ENCODE measurements around the gene IFI27L1.

The IFI27L1 gene

GRCh38 chr14:94129758-94130414, 48.8 kb downstream of the IFI27L1 start:
- WGBS, 2 experiments, result 2 to 3% methylated on average over 10 to 12 of the region's 12 CpGs
- no peaks in the 10 kb centered on the region for H3K36me3 ChIP-seq (ENCODE audit: control insufficient read depth, insufficient read depth, low read length)
- peak overlapping the region; percentile 53 for H3K27ac ChIP-seq (ENCODE audit: insufficient read depth, low read depth, low read length, poor library complexity, severe bottlenecking)
- no peaks in the 10 kb centered on the region for H3K27me3 ChIP-seq (ENCODE audit: control insufficient read depth, insufficient read depth, low read length, poor library complexity, severe bottlenecking)
- peak overlapping the region; percentile 53 for H3K4me3 ChIP-seq (ENCODE audit: insufficient read depth, low read depth, low read length)
- H3K9me3 ChIP-seq (ENCODE audit: control insufficient read depth, low read length), result no peaks in the 10 kb centered on the region
- H3K4me1 ChIP-seq (ENCODE audit: control insufficient read depth, insufficient read depth, low read length), result peaks cover 3% of the 10 kb centered on the region

GRCh38 chr14:94132285-94132887, 51.3 kb downstream of the IFI27L1 start:
- no peaks in the 10 kb centered on the region for H3K9me3 ChIP-seq (ENCODE audit: control insufficient read depth, low read length)
- no peak overlapping the region for H3K27ac ChIP-seq (ENCODE audit: insufficient read depth, low read depth, low read length, poor library complexity, severe bottlenecking)
- H3K4me1 ChIP-seq (ENCODE audit: control insufficient read depth, insufficient read depth, low read length), result peaks cover 3% of the 10 kb centered on the region
- no peak overlapping the region for H3K4me3 ChIP-seq (ENCODE audit: insufficient read depth, low read depth, low read length)
- WGBS, 2 experiments, result 13 to 52% methylated on average over 2 to 3 of the region's 4 CpGs
- no peaks in the 10 kb centered on the region for H3K36me3 ChIP-seq (ENCODE audit: control insufficient read depth, insufficient read depth, low read length)
- no peaks in the 10 kb centered on the region for H3K27me3 ChIP-seq (ENCODE audit: control insufficient read depth, insufficient read depth, low read length, poor library complexity, severe bottlenecking)

DNA sequence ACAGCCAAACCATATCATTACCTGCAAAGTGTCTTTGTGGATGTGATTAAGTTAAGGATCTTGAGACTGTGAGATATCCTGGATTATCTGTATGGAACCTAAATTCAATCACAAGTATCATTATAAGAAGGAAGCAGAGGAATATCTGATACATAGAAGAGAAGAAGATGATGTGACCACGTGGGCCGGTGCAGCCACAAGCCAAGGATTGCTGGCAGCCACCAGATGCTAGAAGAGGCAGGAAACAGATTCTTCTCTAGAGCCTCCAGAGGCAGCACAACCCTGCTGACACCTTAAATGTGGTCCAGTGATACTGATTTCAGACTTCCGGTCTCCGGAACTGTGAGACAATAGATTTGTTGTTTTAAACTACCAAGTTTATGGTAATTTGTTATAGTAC, 54.4 kb downstream of the IFI27L1 start:
- Histone ChIP-seq H3K4me1 (ENCODE audit: control insufficient read depth, insufficient read depth, low read length) (peaks cover 7% of the 10 kb centered on the region), H3K4me3 (ENCODE audit: insufficient read depth, low read depth, low read length) (no peak overlapping the region), H3K27ac (ENCODE audit: insufficient read depth, low read depth, low read length, poor library complexity, severe bottlenecking) (no peak overlapping the region), H3K27me3 (ENCODE audit: control insufficient read depth, insufficient read depth, low read length, poor library complexity, severe bottlenecking) (no peaks in the 10 kb centered on the region), H3K9me3 (ENCODE audit: control insufficient read depth, low read length) (no peaks in the 10 kb centered on the region), H3K36me3 (ENCODE audit: control insufficient read depth, insufficient read depth, low read length) (no peaks in the 10 kb centered on the region)
- WGBS, 2 experiments, result 52 to 70% methylated on average over 2 to 4 of the region's 4 CpGs

DNA sequence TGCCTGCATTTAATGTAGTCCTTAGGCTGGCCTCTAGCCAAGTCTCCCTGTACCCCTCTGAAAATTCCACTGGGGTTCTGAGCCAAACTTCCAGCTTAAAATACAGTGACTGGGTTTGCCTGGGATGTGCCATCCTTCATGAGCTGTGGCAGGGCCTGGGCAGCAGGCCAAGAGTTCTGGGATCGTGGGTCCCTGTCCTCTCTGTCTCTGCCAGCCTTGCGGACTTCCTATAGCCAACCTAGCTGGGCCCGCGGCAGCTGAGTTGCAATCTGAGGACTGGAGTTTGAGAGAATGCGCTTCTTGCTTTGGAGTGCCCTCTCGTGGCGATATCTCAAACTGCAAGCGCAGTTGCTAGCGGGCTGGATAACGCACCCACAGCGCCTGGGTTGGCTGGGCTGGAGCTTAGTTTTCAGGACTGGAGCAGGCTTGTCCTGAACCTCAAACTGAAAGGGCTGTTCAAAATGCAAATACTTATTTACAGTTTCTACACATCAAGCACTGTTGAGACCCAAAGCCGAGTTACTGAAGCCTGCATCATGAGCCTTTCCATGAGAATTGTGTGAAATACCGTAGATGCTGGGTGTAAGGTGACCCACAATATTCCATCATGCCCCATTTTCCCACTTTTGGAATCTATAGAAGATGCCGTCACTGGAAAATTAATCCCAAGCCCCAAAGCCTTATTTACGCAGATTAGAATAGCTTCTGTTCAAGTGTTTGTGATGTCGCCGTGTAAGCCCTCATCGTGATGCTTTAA, 55.6 kb downstream of the IFI27L1 start:
- H3K9me3 ChIP-seq (ENCODE audit: control insufficient read depth, low read length), result no peaks in the 10 kb centered on the region
- H3K4me1 ChIP-seq (ENCODE audit: control insufficient read depth, insufficient read depth, low read length), result peaks cover 7% of the 10 kb centered on the region
- H3K36me3 ChIP-seq (ENCODE audit: control insufficient read depth, insufficient read depth, low read length), result no peaks in the 10 kb centered on the region
- H3K27me3 ChIP-seq (ENCODE audit: control insufficient read depth, insufficient read depth, low read length, poor library complexity, severe bottlenecking), result no peaks in the 10 kb centered on the region
- H3K4me3 ChIP-seq (ENCODE audit: insufficient read depth, low read depth, low read length), result no peak overlapping the region
- WGBS, 2 experiments, result 39% methylated on average over 18 of the region's 18 CpGs
- no peak overlapping the region for H3K27ac ChIP-seq (ENCODE audit: insufficient read depth, low read depth, low read length, poor library complexity, severe bottlenecking)

DNA sequence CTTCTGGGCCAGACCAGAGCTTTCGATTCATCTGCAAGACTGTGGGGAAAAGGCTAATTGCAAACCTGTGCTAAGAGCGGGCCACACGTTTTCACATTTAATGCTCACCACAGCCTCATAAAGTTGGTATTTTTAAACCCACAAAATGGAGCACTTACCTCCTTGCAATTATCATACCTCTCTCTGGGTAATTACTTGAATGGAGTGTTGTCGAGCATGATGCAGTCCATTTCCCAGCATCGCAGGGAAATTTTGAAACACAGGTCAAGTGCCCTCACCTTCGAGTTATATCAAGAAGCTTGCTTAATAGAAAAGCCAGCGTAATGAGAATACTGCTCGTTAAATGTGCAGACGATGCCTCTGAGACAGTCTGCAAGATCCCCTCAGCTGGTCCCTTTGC, 57.1 kb downstream of the IFI27L1 start:
- 92 to 94% methylated on average over 9 of the region's 9 CpGs for WGBS, 2 experiments
- Histone ChIP-seq H3K9me3 (ENCODE audit: control insufficient read depth, low read length) (no peaks in the 10 kb centered on the region), H3K27ac (ENCODE audit: insufficient read depth, low read depth, low read length, poor library complexity, severe bottlenecking) (no peak overlapping the region), H3K4me3 (ENCODE audit: insufficient read depth, low read depth, low read length) (no peak overlapping the region), H3K36me3 (ENCODE audit: control insufficient read depth, insufficient read depth, low read length) (no peaks in the 10 kb centered on the region), H3K27me3 (ENCODE audit: control insufficient read depth, insufficient read depth, low read length, poor library complexity, severe bottlenecking) (no peaks in the 10 kb centered on the region), H3K4me1 (ENCODE audit: control insufficient read depth, insufficient read depth, low read length) (peaks cover 7% of the 10 kb centered on the region)

DNA sequence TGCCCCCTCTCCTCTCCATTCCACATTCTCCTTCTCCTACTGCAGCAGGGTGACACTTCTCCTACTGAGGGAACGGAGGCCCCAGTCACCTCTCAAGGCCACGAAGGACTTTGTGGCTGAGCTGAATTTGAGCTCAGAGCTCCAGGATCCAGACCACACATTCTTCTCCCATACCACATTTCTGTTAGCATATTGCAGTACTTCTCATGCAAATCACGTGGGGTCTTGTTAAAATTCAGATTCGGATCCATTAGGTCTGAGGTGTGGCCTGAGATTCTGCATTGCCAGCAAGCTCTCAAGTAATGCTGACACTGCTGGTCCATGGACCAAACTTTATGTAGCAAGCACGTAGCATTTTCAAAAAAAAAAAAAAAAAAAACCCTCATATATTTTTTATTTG, 57.9 kb downstream of the IFI27L1 start:
- Histone ChIP-seq H3K27me3 (ENCODE audit: control insufficient read depth, insufficient read depth, low read length, poor library complexity, severe bottlenecking) (no peaks in the 10 kb centered on the region), H3K4me3 (ENCODE audit: insufficient read depth, low read depth, low read length) (no peak overlapping the region), H3K36me3 (ENCODE audit: control insufficient read depth, insufficient read depth, low read length) (no peaks in the 10 kb centered on the region), H3K4me1 (ENCODE audit: control insufficient read depth, insufficient read depth, low read length) (peaks cover 7% of the 10 kb centered on the region), H3K9me3 (ENCODE audit: control insufficient read depth, low read length) (no peaks in the 10 kb centered on the region), H3K27ac (ENCODE audit: insufficient read depth, low read depth, low read length, poor library complexity, severe bottlenecking) (no peak overlapping the region)
- WGBS, 2 experiments, result 62 to 69% methylated on average over 5 of the region's 5 CpGs

DNA sequence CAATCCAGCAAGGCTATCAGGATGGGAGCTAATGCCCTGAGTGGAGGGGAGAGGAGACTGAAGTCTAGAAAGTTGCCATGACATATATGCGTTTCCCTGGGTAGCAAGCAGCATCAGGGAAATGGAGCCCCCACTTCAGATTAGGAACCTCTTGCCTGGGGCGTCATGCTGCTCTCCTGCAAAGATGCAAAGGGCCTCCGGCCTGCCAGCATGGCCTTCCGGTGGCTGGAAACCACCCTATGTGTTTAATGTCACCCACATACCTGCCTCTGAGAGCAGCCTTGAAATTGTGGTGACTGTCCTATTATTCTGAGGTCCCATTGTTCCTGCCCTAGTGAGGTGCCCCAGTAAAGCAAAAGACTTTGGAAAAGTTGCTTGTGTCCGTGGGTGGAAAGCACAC, 58.3 kb downstream of the IFI27L1 start:
- no peak overlapping the region for H3K27ac ChIP-seq (ENCODE audit: insufficient read depth, low read depth, low read length, poor library complexity, severe bottlenecking)
- WGBS, 2 experiments, result 80 to 83% methylated on average over 5 of the region's 5 CpGs
- no peaks in the 10 kb centered on the region for H3K9me3 ChIP-seq (ENCODE audit: control insufficient read depth, low read length)
- no peaks in the 10 kb centered on the region for H3K27me3 ChIP-seq (ENCODE audit: control insufficient read depth, insufficient read depth, low read length, poor library complexity, severe bottlenecking)
- no peaks in the 10 kb centered on the region for H3K36me3 ChIP-seq (ENCODE audit: control insufficient read depth, insufficient read depth, low read length)
- H3K4me1 ChIP-seq (ENCODE audit: control insufficient read depth, insufficient read depth, low read length), result peaks cover 7% of the 10 kb centered on the region
- H3K4me3 ChIP-seq (ENCODE audit: insufficient read depth, low read depth, low read length), result no peak overlapping the region

DNA sequence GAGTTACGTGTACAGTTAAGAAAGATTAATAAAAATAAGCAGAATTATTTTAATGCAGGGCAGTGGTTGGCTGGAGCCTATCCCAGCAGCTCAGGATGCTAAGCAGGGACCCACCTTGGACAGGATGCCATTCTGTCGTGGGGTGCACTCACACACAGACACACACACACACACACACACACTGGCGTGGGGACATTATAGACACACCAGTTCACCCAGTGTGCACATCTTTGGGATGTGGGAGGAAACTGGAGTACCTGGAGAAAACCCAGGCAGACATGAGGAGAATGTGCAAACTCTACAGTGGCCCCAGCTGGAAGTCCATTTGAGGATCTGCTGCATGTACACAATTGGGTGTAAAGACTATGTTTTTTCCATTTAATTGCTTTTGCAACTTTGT, 61.1 kb downstream of the IFI27L1 start:
- WGBS, 2 experiments, result 86 to 93% methylated on average over 3 of the region's 3 CpGs
- H3K36me3 ChIP-seq (ENCODE audit: control insufficient read depth, insufficient read depth, low read length), result no peaks in the 10 kb centered on the region
- no peaks in the 10 kb centered on the region for H3K9me3 ChIP-seq (ENCODE audit: control insufficient read depth, low read length)
- peaks cover 14% of the 10 kb centered on the region for H3K4me1 ChIP-seq (ENCODE audit: control insufficient read depth, insufficient read depth, low read length)
- no peak overlapping the region for H3K4me3 ChIP-seq (ENCODE audit: insufficient read depth, low read depth, low read length)
- H3K27ac ChIP-seq (ENCODE audit: insufficient read depth, low read depth, low read length, poor library complexity, severe bottlenecking), result no peak overlapping the region
- H3K27me3 ChIP-seq (ENCODE audit: control insufficient read depth, insufficient read depth, low read length, poor library complexity, severe bottlenecking), result no peaks in the 10 kb centered on the region

DNA sequence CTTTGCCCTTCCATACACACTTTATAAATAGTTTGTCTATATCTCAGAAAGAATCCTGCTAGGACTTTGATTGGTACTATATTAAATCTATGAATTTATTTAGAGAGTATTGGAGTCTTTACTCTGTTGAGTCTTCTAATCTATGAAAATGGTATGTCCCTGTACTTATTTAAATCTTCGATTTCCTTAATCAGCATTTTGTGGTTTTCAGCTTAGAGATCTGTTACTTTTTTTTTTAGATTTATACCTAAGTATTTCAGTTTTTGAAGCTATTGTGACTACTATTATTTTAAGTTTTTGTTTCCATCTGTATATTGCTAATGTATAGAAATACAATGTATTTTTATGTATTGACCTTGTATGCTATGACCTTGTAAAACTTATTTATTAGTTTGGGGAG, 61.7 kb downstream of the IFI27L1 start:
- Histone ChIP-seq H3K36me3 (ENCODE audit: control insufficient read depth, insufficient read depth, low read length) (no peaks in the 10 kb centered on the region), H3K4me1 (ENCODE audit: control insufficient read depth, insufficient read depth, low read length) (peaks cover 14% of the 10 kb centered on the region), H3K27me3 (ENCODE audit: control insufficient read depth, insufficient read depth, low read length, poor library complexity, severe bottlenecking) (no peaks in the 10 kb centered on the region), H3K9me3 (ENCODE audit: control insufficient read depth, low read length) (no peaks in the 10 kb centered on the region), H3K27ac (ENCODE audit: insufficient read depth, low read depth, low read length, poor library complexity, severe bottlenecking) (no peak overlapping the region), H3K4me3 (ENCODE audit: insufficient read depth, low read depth, low read length) (no peak overlapping the region)
- WGBS, 2 experiments, result 100% methylated on average over 1 of the region's 1 CpG; no CpG with 5 or more reads in 1 of the 2 experiments

DNA sequence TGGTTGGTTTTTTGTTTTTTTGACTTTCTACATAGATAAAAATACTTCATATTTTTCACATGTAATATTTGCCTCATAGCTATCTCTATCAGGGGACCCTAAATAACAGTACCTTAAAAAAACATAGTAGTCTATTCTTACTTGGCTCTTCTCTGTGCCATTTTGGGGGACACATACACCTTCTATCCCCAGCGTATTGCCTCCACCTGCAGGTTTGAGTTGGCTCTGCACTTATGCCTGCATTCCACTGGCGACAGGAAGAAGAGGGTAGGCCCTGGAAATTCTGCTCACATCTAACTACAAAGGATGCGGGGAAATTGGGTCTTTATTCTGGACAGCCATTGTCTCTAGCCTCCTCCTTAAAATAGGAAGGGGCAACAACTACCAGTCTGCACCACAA, 62.1 kb downstream of the IFI27L1 start:
- no peak overlapping the region for H3K4me3 ChIP-seq (ENCODE audit: insufficient read depth, low read depth, low read length)
- no peaks in the 10 kb centered on the region for H3K27me3 ChIP-seq (ENCODE audit: control insufficient read depth, insufficient read depth, low read length, poor library complexity, severe bottlenecking)
- peaks cover 14% of the 10 kb centered on the region for H3K4me1 ChIP-seq (ENCODE audit: control insufficient read depth, insufficient read depth, low read length)
- no peak overlapping the region for H3K27ac ChIP-seq (ENCODE audit: insufficient read depth, low read depth, low read length, poor library complexity, severe bottlenecking)
- H3K36me3 ChIP-seq (ENCODE audit: control insufficient read depth, insufficient read depth, low read length), result no peaks in the 10 kb centered on the region
- no peaks in the 10 kb centered on the region for H3K9me3 ChIP-seq (ENCODE audit: control insufficient read depth, low read length)
- 53 to 58% methylated on average over 3 of the region's 3 CpGs for WGBS, 2 experiments
